Brain microvascular endothelial cell (primary cell): ENCODE results near the gene ITIH5.

Experiments used
- DNase-seq: peaks from one replicate; pipeline ENCODE4 v3.0.0-alpha.2; 2020
- H3K27ac ChIP-seq: fragments of 250-450 bp; sonication (Bioruptor Pico); 2 replicates; pipeline ENCODE4 v1.5.1; 2020; ENCODE audit warnings: mild to moderate bottlenecking, moderate library complexity
- H3K27me3 ChIP-seq: fragments of 250-450 bp; sonication (Bioruptor Pico); replicated peaks from 2 replicates; pipeline ENCODE4 v1.5.1; 2020; ENCODE audit warnings: mild to moderate bottlenecking
- H3K36me3 ChIP-seq: fragments of 250-450 bp; sonication (Bioruptor Pico); replicated peaks from 2 replicates; pipeline ENCODE4 v1.5.1; 2020; ENCODE audit warnings: mild to moderate bottlenecking
- H3K4me3 ChIP-seq: 2 replicates; pipeline ENCODE4 v1.5.1; 2011; ENCODE audit warnings: low read depth, mild to moderate bottlenecking, control low read depth, low read length, moderate library complexity
- in situ Hi-C: cut with HindIII; loops from 2 replicates; pipeline ENCODE4 v1.10.0; 2017; ENCODE audit warnings: low sequenced_read_pairs, low pct_ligation_motif_present
- TF ChIP-seq, protein P1 (sequence below): IDR thresholded peaks from 2 replicates; pipeline ENCODE4 v1.5.1; 2011; ENCODE audit warnings: low read depth, mild to moderate bottlenecking, moderate library complexity, low read length, control low read depth, inconsistent platforms; ENCODE audit errors: missing control alignments

Gene ITIH5

DNA sequence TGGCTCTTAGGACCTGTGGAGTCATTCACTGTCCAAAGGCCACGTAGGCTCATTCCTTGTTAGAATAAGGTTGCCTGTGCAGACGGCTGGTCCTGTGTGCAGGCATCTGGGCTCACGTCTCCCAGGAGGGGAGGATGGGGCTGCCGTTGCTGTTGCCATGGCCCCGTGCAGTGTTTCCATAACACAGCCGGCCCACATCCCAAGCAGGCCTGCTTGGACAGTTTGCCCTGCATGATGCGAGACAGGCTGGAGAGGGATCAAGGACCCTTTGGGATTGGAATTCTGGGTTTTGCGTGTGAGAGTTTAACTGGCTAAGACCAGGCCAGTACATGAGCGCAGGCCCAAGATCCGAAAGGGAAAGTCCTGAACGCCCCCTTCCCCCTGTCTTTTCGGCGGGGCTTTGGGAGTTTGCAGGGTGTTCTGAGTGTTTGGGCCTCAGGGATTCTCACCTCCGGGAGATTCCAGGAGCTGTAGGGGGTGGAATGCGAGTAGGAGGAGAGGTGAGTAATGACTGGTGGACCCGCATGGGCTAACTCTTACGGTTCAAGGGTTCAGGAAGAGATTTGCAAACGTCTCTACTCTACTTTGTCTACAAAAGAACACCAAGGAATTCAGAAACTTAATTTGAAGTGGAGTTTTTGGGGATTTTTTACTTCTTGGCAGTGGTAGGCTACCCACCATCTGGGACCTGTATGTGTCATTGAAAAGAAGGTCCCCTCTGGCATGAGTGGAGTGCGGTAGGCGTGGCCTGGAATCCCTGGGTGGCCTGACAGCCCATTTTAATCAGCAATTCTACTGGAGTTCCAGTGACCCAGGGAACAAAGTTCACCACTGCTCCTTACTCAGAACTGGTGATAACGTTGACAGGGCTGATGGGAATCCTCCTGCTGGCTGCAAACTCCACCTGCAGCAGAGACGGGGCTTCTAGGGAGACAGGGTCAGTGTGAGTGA is 125.4 kb downstream of the ITIH5 start:
- in situ Hi-C loops, result no loop called here
- DNase-seq, result peak; percentile 6
- Histone ChIP-seq H3K4me3 (no peak overlapping the region), H3K27ac (no peak overlapping the region), H3K27me3 (no peaks in the 10 kb centered on the region), H3K36me3 (no peaks in the 10 kb centered on the region)
- TF ChIP-seq, protein P1, sequence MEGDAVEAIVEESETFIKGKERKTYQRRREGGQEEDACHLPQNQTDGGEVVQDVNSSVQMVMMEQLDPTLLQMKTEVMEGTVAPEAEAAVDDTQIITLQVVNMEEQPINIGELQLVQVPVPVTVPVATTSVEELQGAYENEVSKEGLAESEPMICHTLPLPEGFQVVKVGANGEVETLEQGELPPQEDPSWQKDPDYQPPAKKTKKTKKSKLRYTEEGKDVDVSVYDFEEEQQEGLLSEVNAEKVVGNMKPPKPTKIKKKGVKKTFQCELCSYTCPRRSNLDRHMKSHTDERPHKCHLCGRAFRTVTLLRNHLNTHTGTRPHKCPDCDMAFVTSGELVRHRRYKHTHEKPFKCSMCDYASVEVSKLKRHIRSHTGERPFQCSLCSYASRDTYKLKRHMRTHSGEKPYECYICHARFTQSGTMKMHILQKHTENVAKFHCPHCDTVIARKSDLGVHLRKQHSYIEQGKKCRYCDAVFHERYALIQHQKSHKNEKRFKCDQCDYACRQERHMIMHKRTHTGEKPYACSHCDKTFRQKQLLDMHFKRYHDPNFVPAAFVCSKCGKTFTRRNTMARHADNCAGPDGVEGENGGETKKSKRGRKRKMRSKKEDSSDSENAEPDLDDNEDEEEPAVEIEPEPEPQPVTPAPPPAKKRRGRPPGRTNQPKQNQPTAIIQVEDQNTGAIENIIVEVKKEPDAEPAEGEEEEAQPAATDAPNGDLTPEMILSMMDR, result no peak

DNA sequence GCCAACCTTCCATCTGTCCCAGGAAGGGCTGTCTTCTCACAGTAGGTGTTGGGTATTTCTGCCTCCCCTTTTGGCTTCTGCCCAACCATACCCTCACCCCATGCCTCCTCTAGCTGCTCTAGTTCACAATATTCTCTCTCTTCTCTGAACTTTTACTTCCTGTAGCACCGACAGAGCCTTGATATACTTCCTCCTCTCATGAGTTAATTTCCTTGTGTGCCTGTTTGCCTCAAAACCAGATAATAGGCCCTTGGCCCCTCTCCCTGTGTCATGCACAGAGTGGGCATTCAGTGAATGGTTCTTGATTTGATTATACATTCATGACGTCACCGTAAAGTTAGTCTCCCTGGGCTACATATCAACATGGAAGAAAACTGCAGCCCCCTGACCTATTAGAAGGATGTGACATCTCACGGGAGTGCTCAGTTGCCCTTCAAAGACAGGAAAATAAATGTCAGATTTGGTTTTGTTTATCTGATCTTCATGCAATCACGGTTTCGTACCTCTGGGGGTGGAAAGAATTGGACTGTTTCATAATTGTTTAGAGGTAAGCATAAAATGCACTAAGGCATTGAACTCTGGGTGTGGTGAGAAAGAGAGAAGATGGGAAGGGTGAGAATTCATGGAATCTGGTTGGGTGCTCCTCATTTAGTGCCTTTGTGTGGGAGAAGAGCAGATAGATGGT is 127.7 kb downstream of the ITIH5 start:
- TF ChIP-seq, protein P1, result no peak

DNA sequence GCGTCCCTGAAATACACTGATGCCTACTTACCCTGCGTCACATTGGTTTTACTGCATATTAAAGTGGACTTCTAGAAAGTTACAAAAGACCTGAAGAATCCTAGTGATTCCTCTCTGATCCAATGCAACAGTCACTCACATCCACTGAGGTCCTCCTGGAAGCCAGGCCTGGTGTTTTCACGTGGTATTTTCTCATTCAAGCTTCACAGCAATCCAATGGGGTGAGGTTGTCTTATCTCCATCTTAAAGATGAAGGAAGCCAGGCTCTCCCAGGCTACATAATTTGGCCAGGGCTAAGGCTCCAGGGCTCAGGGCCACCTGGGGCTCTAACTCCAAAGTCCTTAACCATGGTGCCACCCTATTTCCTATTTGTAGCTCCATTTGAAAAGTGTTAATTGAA is 129.6 kb downstream of the ITIH5 start:
- in situ Hi-C loops, result no loop called here
- H3K36me3 ChIP-seq, result no peaks in the 10 kb centered on the region
- H3K27me3 ChIP-seq, result no peaks in the 10 kb centered on the region
- no peak overlapping the region for H3K4me3 ChIP-seq
- H3K27ac ChIP-seq, result no peak overlapping the region
- TF ChIP-seq, protein P1, result no peak
- DNase-seq, result no peak

More for the DNA sequence above, 127.7 kb downstream of the ITIH5 start:
- DNase-seq, result no peak
- Histone ChIP-seq H3K36me3 (no peaks in the 10 kb centered on the region), H3K27me3 (no peaks in the 10 kb centered on the region), H3K4me3 (no peak overlapping the region), H3K27ac (no peak overlapping the region)
- in situ Hi-C loops, result no loop called here

DNA sequence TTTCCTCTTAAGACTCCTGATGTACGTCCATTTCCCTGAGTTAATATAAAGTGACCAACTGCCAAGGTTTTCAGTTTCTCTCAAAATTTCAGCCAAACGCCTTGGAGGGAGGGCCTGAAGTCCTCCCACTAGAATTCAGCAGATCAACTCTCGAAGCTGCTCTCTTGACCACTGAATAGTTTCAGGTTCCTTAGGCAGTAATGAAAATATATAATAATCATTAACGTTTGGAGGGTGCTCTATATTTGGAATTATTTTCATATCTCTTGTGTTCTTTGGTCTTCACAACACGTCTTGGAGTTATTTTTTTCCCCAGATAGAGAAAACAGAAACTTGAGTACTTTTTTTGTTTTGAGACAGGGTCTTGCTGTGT is 132.3 kb downstream of the ITIH5 start:
- no peak overlapping the region for H3K27ac ChIP-seq
- in situ Hi-C loops, result no loop called here
- no peak for DNase-seq
- H3K4me3 ChIP-seq, result no peak overlapping the region
- no peaks in the 10 kb centered on the region for H3K36me3 ChIP-seq
- no peaks in the 10 kb centered on the region for H3K27me3 ChIP-seq
- TF ChIP-seq, protein P1, result no peak

DNA sequence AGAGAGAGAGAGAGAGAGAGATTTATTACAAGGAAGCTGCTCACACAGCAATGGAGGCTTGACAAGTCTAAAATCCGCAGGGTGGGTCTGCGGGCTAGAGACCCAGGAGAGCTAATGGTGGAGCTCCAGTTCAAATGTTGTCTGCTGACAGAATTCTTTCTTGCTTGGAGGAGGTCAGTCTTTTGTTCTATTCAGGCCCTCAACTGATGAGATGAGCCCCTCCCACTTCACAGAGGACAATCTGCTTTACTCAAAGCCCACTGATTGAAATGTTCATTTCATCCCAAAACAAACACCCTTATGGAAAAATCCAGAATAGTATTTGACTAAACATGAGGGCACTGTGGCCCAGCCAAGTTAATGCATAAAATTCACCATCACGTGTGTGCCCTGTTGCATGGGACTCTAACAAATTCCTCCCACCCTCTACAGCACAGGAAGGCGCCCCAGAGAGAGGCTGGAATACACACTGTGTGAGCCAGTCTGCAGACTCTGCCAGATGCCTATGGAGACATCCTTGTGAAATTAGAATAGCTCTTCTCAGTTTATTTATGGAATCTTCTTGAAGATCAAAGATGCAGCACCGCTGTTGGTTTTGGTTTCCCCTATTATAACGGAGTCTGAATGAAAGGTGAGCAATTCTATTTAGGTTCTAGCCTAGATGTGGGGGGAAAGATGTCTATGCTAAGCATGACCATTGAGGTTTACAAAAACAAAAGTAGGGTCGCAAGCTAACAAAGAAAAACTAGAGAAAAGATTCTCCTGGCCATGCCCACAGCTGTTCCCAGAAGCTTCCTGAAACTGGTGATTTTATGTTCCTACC is 132.9 kb downstream of the ITIH5 start:
- TF ChIP-seq, protein P1, result no peak
- in situ Hi-C loops, result no loop called here
- no peak overlapping the region for H3K4me3 ChIP-seq
- no peak overlapping the region for H3K27ac ChIP-seq
- H3K36me3 ChIP-seq, result no peaks in the 10 kb centered on the region
- DNase-seq, result no peak
- no peaks in the 10 kb centered on the region for H3K27me3 ChIP-seq
